ENCODE results near the gene ARHGAP29. TPM values are rescaled to one million over a fixed set of nuclear protein-coding genes. Genes with fewer than 3 reads are reported as not detected.

ARHGAP29 gene
- total RNA-seq, 1 experiment from 2014 or later = 55.9 TPM

GRCh38 chr1:94124538-94124937 is 112.8 kb downstream of the ARHGAP29 start:
- DNase-seq (ENCODE audit: low read depth) = no peak

GRCh38 chr1:94122201-94122970 is 115.0 kb downstream of the ARHGAP29 start:
- peak; percentile 82 for DNase-seq (ENCODE audit: low read depth)

Other genes with a start within 250 kb of the ARHGAP29 start
- gene ABCA4, start 116.4 kb downstream of the ARHGAP29 start, total RNA-seq (2014; rRNA removed; shearing (Covaris generic)) = 0.15 TPM in 1 of 2 replicates, not detected in the other
- 42.8 and 73.5 TPM in 2 replicates for gene ABCD3, start 180.8 kb upstream of the ARHGAP29 start, total RNA-seq (2014; rRNA removed; shearing (Covaris generic))